Hepatocyte (in vitro differentiated cells): ENCODE data around the gene IL1R2.

Source experiments
- EZH2 ChIP-seq: fragments of 200-600 bp; sonication (generic); IDR thresholded peaks from 2 replicates; pipeline ENCODE4 v1.6.1; 2016; ENCODE audit warnings: antibody characterized with exemption, mild to moderate bottlenecking, borderline replicate concordance
- TF ChIP-seq, protein P1 (sequence below): fragments of 200-600 bp; sonication (generic); IDR thresholded peaks from 2 replicates; pipeline ENCODE4 v1.5.1; 2016; ENCODE audit warnings: antibody characterized with exemption, mild to moderate bottlenecking; ENCODE audit not compliant: poor library complexity

DNA sequence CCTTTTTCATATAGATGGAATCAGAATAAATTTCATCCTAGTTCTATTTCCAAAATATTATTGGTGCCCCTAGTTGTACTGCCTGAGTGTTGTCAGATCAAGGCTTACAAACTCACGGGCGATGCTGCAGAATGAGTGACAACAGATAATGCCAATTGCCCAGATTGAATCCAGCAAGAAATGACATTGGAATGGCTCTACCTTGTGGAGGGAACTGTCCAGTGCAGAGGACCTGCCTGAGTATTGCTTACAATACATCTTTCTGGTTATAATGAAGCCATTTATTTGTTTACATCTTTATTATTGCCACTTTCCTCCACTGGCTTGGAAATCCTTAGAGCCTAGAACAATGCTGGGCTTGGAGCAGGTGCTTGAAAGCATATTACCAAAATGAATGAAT lies 7.8 kb upstream of the IL1R2 start:
- TF ChIP-seq, protein P1, sequence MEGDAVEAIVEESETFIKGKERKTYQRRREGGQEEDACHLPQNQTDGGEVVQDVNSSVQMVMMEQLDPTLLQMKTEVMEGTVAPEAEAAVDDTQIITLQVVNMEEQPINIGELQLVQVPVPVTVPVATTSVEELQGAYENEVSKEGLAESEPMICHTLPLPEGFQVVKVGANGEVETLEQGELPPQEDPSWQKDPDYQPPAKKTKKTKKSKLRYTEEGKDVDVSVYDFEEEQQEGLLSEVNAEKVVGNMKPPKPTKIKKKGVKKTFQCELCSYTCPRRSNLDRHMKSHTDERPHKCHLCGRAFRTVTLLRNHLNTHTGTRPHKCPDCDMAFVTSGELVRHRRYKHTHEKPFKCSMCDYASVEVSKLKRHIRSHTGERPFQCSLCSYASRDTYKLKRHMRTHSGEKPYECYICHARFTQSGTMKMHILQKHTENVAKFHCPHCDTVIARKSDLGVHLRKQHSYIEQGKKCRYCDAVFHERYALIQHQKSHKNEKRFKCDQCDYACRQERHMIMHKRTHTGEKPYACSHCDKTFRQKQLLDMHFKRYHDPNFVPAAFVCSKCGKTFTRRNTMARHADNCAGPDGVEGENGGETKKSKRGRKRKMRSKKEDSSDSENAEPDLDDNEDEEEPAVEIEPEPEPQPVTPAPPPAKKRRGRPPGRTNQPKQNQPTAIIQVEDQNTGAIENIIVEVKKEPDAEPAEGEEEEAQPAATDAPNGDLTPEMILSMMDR: peak; percentile 37
- no peak for TF ChIP-seq EZH2
